H1 (cell line): ENCODE results near the gene STRIP2. TPM values are rescaled to one million over a fixed set of nuclear protein-coding genes. Genes with fewer than 3 reads are reported as not detected.
"Not testable (repeated sequence)": the region's sequence is repeated elsewhere in the genome, so short reads cannot be mapped to it uniquely, and the experiment has no call there.

Experiments used
- CTCF ChIA-PET: fragments of 300-600 bp; sonication (Branson Sonifier 250); formaldehyde crosslinking; loops from one replicate; lab custom pipeline; 2021; ENCODE audit not compliant: partially characterized antibody; lab: Charles Lee
- POLR2A ChIA-PET: fragments of 300-600 bp; sonication (Branson Sonifier 250); formaldehyde crosslinking; loops from one replicate; lab custom pipeline; 2021; ENCODE audit warnings: inconsistent platforms; ENCODE audit not compliant: partially characterized antibody; lab: Charles Lee
- DNase-seq, 2 experiments: peaks; one replicate each; pipeline versions ENCODE4 v3.0.0 to v3.0.0-alpha.2; 2010 to 2022; ENCODE audit warnings: low spot score in 2 of 2, low read depth in 1 of 2, mixed read lengths in 1 of 2
- FAIRE-seq: peaks from 2 replicates; lab custom pipeline; 2011; peaks lifted over from hg19 to GRCh38; lab: Jason Lieb, UNC
- H2AFZ ChIP-seq: 2 replicates; pipeline ENCODE4 v1.8.1; 2012; ENCODE audit warnings: low read length, inconsistent platforms
- H2AK5ac ChIP-seq: 2 replicates; pipeline ENCODE4 v1.6.1; 2013; ENCODE audit warnings: low read depth, low read length
- H2BK120ac ChIP-seq: replicated peaks from 2 replicates; pipeline ENCODE3; 2013; ENCODE audit warnings: low read depth, low read length, inconsistent platforms
- H2BK12ac ChIP-seq: 2 replicates; pipeline ENCODE4 v1.6.1; 2013; ENCODE audit warnings: low read depth, low read length
- H2BK15ac ChIP-seq: 2 replicates; pipeline ENCODE4 v1.6.1; 2013; ENCODE audit warnings: low read length
- H2BK20ac ChIP-seq: 2 replicates; pipeline ENCODE4 v1.6.1; 2013; ENCODE audit warnings: low read length
- H2BK5ac ChIP-seq: 2 replicates; pipeline ENCODE4 v1.6.1; 2013; ENCODE audit warnings: low read depth, low read length
- H3K14ac ChIP-seq: 2 replicates; pipeline ENCODE4 v1.6.1; 2013; ENCODE audit warnings: inconsistent platforms; ENCODE audit not compliant: insufficient read length
- H3K18ac ChIP-seq: 2 replicates; pipeline ENCODE4 v1.6.1; 2013; ENCODE audit warnings: low read length; ENCODE audit errors: extremely low read depth
- H3K23ac ChIP-seq: 2 replicates; pipeline ENCODE4 v1.6.1; 2013; ENCODE audit warnings: inconsistent platforms; ENCODE audit not compliant: insufficient read length
- H3K23me2 ChIP-seq: 2 replicates; pipeline ENCODE4 v1.6.1; 2013; ENCODE audit warnings: low read depth, low read length
- H3K27ac ChIP-seq: 2 replicates; pipeline ENCODE4 v1.6.1; 2011; ENCODE audit warnings: low read depth, low read length, inconsistent platforms
- H3K27me3 ChIP-seq, 4 experiments: replicated peaks in 1 of 4; 1 replicate in 1 of 4; 2 replicates in 3 of 4; pipeline versions ENCODE4 v1.6.1 to v1.8.1; 2011 to 2013; ENCODE audit warnings: low read length in 3 of 4, mild to moderate bottlenecking in 3 of 4, inconsistent platforms in 2 of 4, mixed read lengths in 2 of 4, moderate library complexity in 1 of 4; ENCODE audit not compliant: control insufficient read depth in 3 of 4, insufficient read depth in 3 of 4; ENCODE audit errors: extremely low read depth in 1 of 4
- H3K36me3 ChIP-seq, 4 experiments: 2 replicates each; pipeline versions ENCODE4 v1.6.1 to v1.8.1; 2011 to 2013; ENCODE audit warnings: mild to moderate bottlenecking in 4 of 4, low read length in 3 of 4, moderate library complexity in 2 of 4, control low read depth in 1 of 4, inconsistent platforms in 1 of 4; ENCODE audit not compliant: insufficient read depth in 4 of 4, control insufficient read depth in 2 of 4
- H3K4ac ChIP-seq: replicated peaks from 2 replicates; pipeline ENCODE3; 2013; ENCODE audit warnings: low read length, low read depth, mixed read lengths, inconsistent platforms; ENCODE audit not compliant: insufficient read length
- H3K4me1 ChIP-seq, 4 experiments: replicated peaks in 1 of 4; 1 replicate in 1 of 4; 2 replicates in 3 of 4; pipeline versions ENCODE4 v1.6.1 to v1.8.1; 2011 to 2013; ENCODE audit warnings: low read length in 3 of 4, inconsistent platforms in 2 of 4, mixed read lengths in 1 of 4; ENCODE audit not compliant: insufficient read depth in 4 of 4, control insufficient read depth in 3 of 4
- H3K4me2 ChIP-seq, 2 experiments: 2 replicates each; pipeline versions ENCODE4 v1.6.1 to v1.8.1; 2011 to 2013; ENCODE audit warnings: low read depth in 2 of 2, low read length in 2 of 2, control low read depth in 1 of 2, inconsistent platforms in 1 of 2, mild to moderate bottlenecking in 1 of 2; ENCODE audit not compliant: insufficient read depth in 1 of 2
- H3K4me3 ChIP-seq, 4 experiments: fragments of 200-600, 300-600 bp in 1 of 4; sonication (generic), shearing (Covaris generic), sonication (Bioruptor Twin) in 1 of 4; 2 replicates each; pipeline versions ENCODE4 v1.5.1 to v1.8.1; 2011 to 2016; ENCODE audit warnings: low read length in 4 of 4, low read depth in 3 of 4, control low read depth in 2 of 4, inconsistent platforms in 2 of 4, mild to moderate bottlenecking in 2 of 4, mixed read lengths in 1 of 4, moderate library complexity in 1 of 4; ENCODE audit not compliant: insufficient read depth in 2 of 4; ENCODE audit errors: extremely low read depth in 1 of 4
- H3K56ac ChIP-seq: replicated peaks from 2 replicates; pipeline ENCODE3; 2013; ENCODE audit warnings: low read depth, mild to moderate bottlenecking, mixed read lengths, low read length, inconsistent platforms; ENCODE audit not compliant: insufficient read length
- H3K79me1 ChIP-seq: 2 replicates; pipeline ENCODE4 v1.6.1; 2013; ENCODE audit warnings: low read depth, low read length, control low read depth
- H3K79me2 ChIP-seq, 2 experiments: 2 replicates each; pipeline versions ENCODE4 v1.6.1 to v1.8.1; 2012 to 2013; ENCODE audit warnings: low read length in 2 of 2, mild to moderate bottlenecking in 2 of 2, inconsistent platforms in 1 of 2; ENCODE audit not compliant: insufficient read depth in 2 of 2, control insufficient read depth in 1 of 2
- H3K9ac ChIP-seq, 4 experiments: replicated peaks in 1 of 4; 1 replicate in 1 of 4; 2 replicates in 3 of 4; pipeline versions ENCODE4 v1.6.1 to v1.8.1; 2011 to 2013; ENCODE audit warnings: low read depth in 3 of 4, low read length in 3 of 4, control low read depth in 2 of 4, mild to moderate bottlenecking in 2 of 4, moderate library complexity in 2 of 4, inconsistent platforms in 1 of 4; ENCODE audit errors: extremely low read depth in 1 of 4
- H3K9me3 ChIP-seq, 2 experiments: 2 replicates each; pipeline versions ENCODE4 v1.6.1 to v1.8.1; 2012 to 2013; ENCODE audit warnings: mild to moderate bottlenecking in 2 of 2, moderate library complexity in 2 of 2, control low read depth in 1 of 2, inconsistent platforms in 1 of 2, low read depth in 1 of 2, low read length in 1 of 2, mixed read lengths in 1 of 2; ENCODE audit not compliant: insufficient read depth in 2 of 2
- H4K20me1 ChIP-seq, 2 experiments: replicated peaks in 1 of 2; 2 replicates each; pipeline versions ENCODE3 to v1.8.1; 2011 to 2013; ENCODE audit warnings: inconsistent platforms in 2 of 2, low read length in 2 of 2, mild to moderate bottlenecking in 1 of 2; ENCODE audit not compliant: insufficient read depth in 2 of 2, control insufficient read depth in 1 of 2
- H4K5ac ChIP-seq: 2 replicates; pipeline ENCODE4 v1.6.1; 2013; ENCODE audit warnings: low read length, low read depth, mixed read lengths, inconsistent platforms; ENCODE audit not compliant: insufficient read length
- H4K8ac ChIP-seq: 2 replicates; pipeline ENCODE4 v1.8.0; 2013; ENCODE audit warnings: mild to moderate bottlenecking, moderate library complexity, low read length, inconsistent platforms; ENCODE audit not compliant: insufficient read depth; ENCODE audit errors: extremely low read depth
- H4K91ac ChIP-seq: replicated peaks from 2 replicates; pipeline ENCODE3; 2013; ENCODE audit warnings: low read length, mixed read lengths, inconsistent platforms; ENCODE audit not compliant: insufficient read length
- CEBPB ChIP-seq: IDR thresholded peaks from 2 replicates; pipeline ENCODE4 v1.6.1; 2012; ENCODE audit warnings: low read depth, low read length
- WGBS, 2 experiments: shearing (Covaris generic) in 1 of 2; methylation state at CpG; one replicate each; pipeline versions ENCODE4 v1.1.6 to v1.1.7; 2013 to 2015; ENCODE audit warnings: low lambda C conversion rate in 2 of 2, mixed read lengths in 2 of 2, inconsistent platforms in 1 of 2, low coverage in 1 of 2, missing lambda C conversion rate in 1 of 2; ENCODE audit not compliant: insufficient replicate concordance in 2 of 2, insufficient coverage in 1 of 2, insufficient read length in 1 of 2; ENCODE audit errors: extremely low coverage in 1 of 2, missing lambda C conversion rate in 1 of 2; 5-methylcytosine and 5-hydroxymethylcytosine counted together
- polyA plus RNA-seq, 7 experiments: library from polyadenylated mRNA; depleted of rRNA in 3 of 7; stranded (reverse) in 5 of 7; unstranded in 2 of 7; fragments of >200 nt in 5 of 7; fragments of 200-250 nt in 2 of 7; gene quantifications; 1 replicate in 5 of 7; 2 replicates in 1 of 7; 4 replicates in 1 of 7; pipeline versions ENCODE4 v1.2.1 to v1.2.3, GENCODE V29; 2011 to 2013; ENCODE audit warnings: missing spikeins in 2 of 7, mixed read lengths in 2 of 7
- total RNA-seq: library from RNA; stranded (reverse); fragmentation: NEBNext Ultra II Directional; extraction: Animal tissue kit (Norgen Biotek cat#: 25700); gene quantifications from 2 replicates; pipeline ENCODE4 v1.2.1, GENCODE V29; 2021

Gene STRIP2
- total and polyA plus RNA-seq, 2 of the 8 experiments (the other 6 are each of a cell fraction or from before 2014, with no cell fraction given) = 5.3 to 8.2 TPM

- H3K4me2 ChIP-seq, H3K36me3 ChIP-seq, H3K4me1 ChIP-seq, H3K14ac ChIP-seq, H3K9ac ChIP-seq, H4K8ac ChIP-seq, H4K91ac ChIP-seq, H2BK120ac ChIP-seq, H2AK5ac ChIP-seq, H4K5ac ChIP-seq, FAIRE-seq, H3K23ac ChIP-seq, H2AFZ ChIP-seq, H3K23me2 ChIP-seq, H3K27ac ChIP-seq, H3K79me2 ChIP-seq, POLR2A ChIA-PET, H3K56ac ChIP-seq, H2BK20ac ChIP-seq, DNase-seq, H3K4me3 ChIP-seq, H2BK5ac ChIP-seq, H3K79me1 ChIP-seq, H4K20me1 ChIP-seq, H2BK12ac ChIP-seq, H3K18ac ChIP-seq, H3K27me3 ChIP-seq, H3K9me3 ChIP-seq, H2BK15ac ChIP-seq, H3K4ac ChIP-seq: not testable (repeated sequence)
- 83% methylated on average over 2 of the region's 2 CpGs; no CpG with 5 or more reads in 1 of the 2 experiments for WGBS, 2 experiments
- CTCF ChIA-PET = interaction anchor here (0.6 to 1.3 kb wide), 4 partner anchors 11 to 729 kb away, joined by 3 to 4 read pairs (median 3); no protein-coding TSS in a partner anchor
- TF ChIP-seq CEBPB = peak; percentile 62; the same call in 1 of the 2 replicates
These were observed 90.2 kb downstream of the STRIP2 start for GRCh38 chr7:129524405-129524804.
